GM12801 (cell line): ENCODE measurements around the gene RANBP1.

Experiments used
- CTCF ChIP-seq: IDR thresholded peaks from one replicate; pipeline ENCODE4 v1.5.1; 2011; ENCODE audit warnings: control low read depth; ENCODE audit not compliant: insufficient read length; ENCODE audit errors: extremely low read depth

The RANBP1 gene

GRCh38 chr22:20115691-20116375 is at the start of gene RANBP1:
Gene RANBP1 (plus strand): TSS chr22:20116104. CDS start chr22:20116185, 81 bp downstream.
- no peak for TF ChIP-seq CTCF

- TF ChIP-seq CTCF: no peak
These were observed 49.1 kb upstream of the RANBP1 start for GRCh38 chr22:20066617-20067383.

- no peak for TF ChIP-seq CTCF
These were observed 47.3 kb upstream of the RANBP1 start for GRCh38 chr22:20068640-20069039.

- no peak for TF ChIP-seq CTCF
These were observed 46.4 kb upstream of the RANBP1 start for GRCh38 chr22:20069331-20070042.

GRCh38 chr22:20071524-20071972 is 44.4 kb upstream of the RANBP1 start:
- no peak for TF ChIP-seq CTCF

- no peak for TF ChIP-seq CTCF
These were observed 39.2 kb upstream of the RANBP1 start for GRCh38 chr22:20076627-20077172.
